H9 (cell line): ENCODE measurements around the gene RNU6-9. TPM values are rescaled to one million over a fixed set of nuclear protein-coding genes. Genes with fewer than 3 reads are reported as not detected.
A peak's percentile ranks its signal among the peaks of the same experiment; 100 is the strongest.

Experiments used
- DNase-seq: peaks from one replicate; pipeline ENCODE4 v3.0.0-alpha.2; 2017
- H2AFZ ChIP-seq: one replicate; pipeline ENCODE4 v1.6.1; 2013; ENCODE audit warnings: mild to moderate bottlenecking, low read length, control low read depth, moderate library complexity
- H2AK5ac ChIP-seq: 2 replicates; pipeline ENCODE4 v1.6.1; 2013; ENCODE audit warnings: low read length, control low read depth, mixed read lengths; ENCODE audit not compliant: insufficient read length
- H2BK120ac ChIP-seq: one replicate; pipeline ENCODE4 v1.6.1; 2013; ENCODE audit warnings: low read depth, mild to moderate bottlenecking, low read length, control low read depth, inconsistent platforms; ENCODE audit not compliant: poor library complexity, severe bottlenecking
- H2BK12ac ChIP-seq: 2 replicates; pipeline ENCODE4 v1.6.1; 2013; ENCODE audit warnings: low read length, control low read depth, mixed read lengths, low read depth; ENCODE audit not compliant: insufficient read length
- H2BK15ac ChIP-seq: 2 replicates; pipeline ENCODE4 v1.6.1; 2013; ENCODE audit warnings: low read depth, low read length, control low read depth
- H2BK20ac ChIP-seq: one replicate; pipeline ENCODE4 v1.6.1; 2013; ENCODE audit warnings: low read depth, mild to moderate bottlenecking, low read length, control low read depth, inconsistent platforms; ENCODE audit not compliant: poor library complexity, severe bottlenecking
- H2BK5ac ChIP-seq: 2 replicates; pipeline ENCODE4 v1.6.1; 2013; ENCODE audit warnings: low read length, control low read depth, mixed read lengths; ENCODE audit not compliant: insufficient read length
- H3K14ac ChIP-seq: 2 replicates; pipeline ENCODE4 v1.6.1; 2013; ENCODE audit warnings: low read length, control low read depth; ENCODE audit not compliant: insufficient read depth
- H3K18ac ChIP-seq: 2 replicates; pipeline ENCODE4 v1.6.1; 2013; ENCODE audit warnings: low read depth, mild to moderate bottlenecking, mixed read lengths, low read length, control low read depth; ENCODE audit not compliant: insufficient read length
- H3K23ac ChIP-seq: 2 replicates; pipeline ENCODE4 v1.6.1; 2013; ENCODE audit warnings: low read length, control low read depth, mixed read lengths, low read depth; ENCODE audit not compliant: insufficient read length
- H3K23me2 ChIP-seq: 2 replicates; pipeline ENCODE4 v1.6.1; 2013; ENCODE audit warnings: low read depth, mild to moderate bottlenecking, mixed read lengths, low read length, control low read depth; ENCODE audit not compliant: insufficient read length, poor library complexity, severe bottlenecking
- H3K27ac ChIP-seq: 2 replicates; pipeline ENCODE4 v1.5.1; 2013; ENCODE audit warnings: low read length, control low read depth, mixed read lengths, low read depth; ENCODE audit not compliant: insufficient read length
- H3K27me3 ChIP-seq: 2 replicates; pipeline ENCODE4 v1.6.1; 2013; ENCODE audit warnings: low read length, control low read depth, inconsistent platforms; ENCODE audit not compliant: insufficient read depth
- H3K4ac ChIP-seq: 2 replicates; pipeline ENCODE4 v1.6.1; 2013; ENCODE audit warnings: low read depth, mild to moderate bottlenecking, control low read depth, inconsistent platforms, low read length, moderate library complexity
- H3K4me1 ChIP-seq: 2 replicates; pipeline ENCODE4 v1.6.1; 2013; ENCODE audit warnings: low read length, control low read depth, inconsistent platforms; ENCODE audit not compliant: insufficient read depth
- H3K4me2 ChIP-seq: 2 replicates; pipeline ENCODE4 v1.6.1; 2013; ENCODE audit warnings: low read length, control low read depth, mixed read lengths; ENCODE audit not compliant: insufficient read length, insufficient read depth
- H3K56ac ChIP-seq: 2 replicates; pipeline ENCODE4 v1.6.1; 2013; ENCODE audit warnings: low read depth, mild to moderate bottlenecking, mixed read lengths, low read length, control low read depth; ENCODE audit not compliant: insufficient read length
- H3K79me1 ChIP-seq: 2 replicates; pipeline ENCODE4 v1.6.1; 2013; ENCODE audit warnings: low read depth, mild to moderate bottlenecking, moderate library complexity, low read length, control low read depth, inconsistent platforms; ENCODE audit not compliant: insufficient read depth, poor library complexity, severe bottlenecking
- H3K79me2 ChIP-seq: 2 replicates; pipeline ENCODE4 v1.6.1; 2013; ENCODE audit warnings: low read length, control low read depth, inconsistent platforms; ENCODE audit not compliant: insufficient read depth
- H3K9ac ChIP-seq: 2 replicates; pipeline ENCODE4 v1.6.1; 2013; ENCODE audit warnings: low read length, control low read depth, mixed read lengths; ENCODE audit not compliant: insufficient read length; ENCODE audit errors: extremely low read depth
- H3K9me3 ChIP-seq: one replicate; pipeline ENCODE4 v1.6.1; 2013; ENCODE audit warnings: low read depth, low read length, inconsistent platforms; ENCODE audit not compliant: control insufficient read depth
- H3T11ph ChIP-seq: one replicate; pipeline ENCODE4 v1.6.1; 2013; ENCODE audit warnings: mild to moderate bottlenecking, low read length, control low read depth, inconsistent platforms
- H4K20me1 ChIP-seq: one replicate; pipeline ENCODE4 v1.6.1; 2013; ENCODE audit not compliant: control insufficient read depth, insufficient read length, insufficient read depth
- H4K5ac ChIP-seq: 2 replicates; pipeline ENCODE4 v1.6.1; 2013; ENCODE audit warnings: low read depth, mild to moderate bottlenecking, mixed read lengths, low read length, control low read depth; ENCODE audit not compliant: insufficient read length
- H4K8ac ChIP-seq: replicated peaks from 2 replicates; pipeline ENCODE4 v1.6.1; 2013; ENCODE audit warnings: low read length, control low read depth, mixed read lengths, low read depth; ENCODE audit not compliant: insufficient read length
- H4K91ac ChIP-seq: 2 replicates; pipeline ENCODE4 v1.6.1; 2013; ENCODE audit warnings: low read depth, mild to moderate bottlenecking, moderate library complexity, mixed read lengths, low read length, control low read depth; ENCODE audit not compliant: insufficient read length
- H3K27ac Mint-ChIP-seq, 3 experiments: 2 replicates in 2 of 3; 3 replicates in 1 of 3; pipeline ENCODE4 v1.8.0; 2020 to 2021; ENCODE audit warnings: mixed read lengths in 3 of 3, mild to moderate bottlenecking in 1 of 3, moderate library complexity in 1 of 3
- H3K27me3 Mint-ChIP-seq: 2 replicates; pipeline ENCODE4 v1.8.0; 2021; ENCODE audit warnings: low read depth, mild to moderate bottlenecking, moderate library complexity, mixed read lengths
- H3K36me3 Mint-ChIP-seq, 3 experiments: 2 replicates in 2 of 3; 3 replicates in 1 of 3; pipeline ENCODE4 v1.8.0; 2020 to 2021; ENCODE audit warnings: low read depth in 3 of 3, mixed read lengths in 3 of 3; ENCODE audit not compliant: insufficient read depth in 1 of 3
- H3K4me1 Mint-ChIP-seq, 2 experiments: 2 replicates each; pipeline ENCODE4 v1.8.0; 2020; ENCODE audit warnings: mixed read lengths in 2 of 2
- H3K4me3 Mint-ChIP-seq, 2 experiments: 2 replicates in 1 of 2; 3 replicates in 1 of 2; pipeline ENCODE4 v1.8.0; 2020 to 2021; ENCODE audit warnings: mild to moderate bottlenecking in 2 of 2, mixed read lengths in 2 of 2, moderate library complexity in 1 of 2
- H3K9me3 Mint-ChIP-seq, 2 experiments: 2 replicates in 1 of 2; 3 replicates in 1 of 2; pipeline ENCODE4 v1.8.0; 2020; ENCODE audit warnings: mild to moderate bottlenecking in 2 of 2, mixed read lengths in 2 of 2, moderate library complexity in 1 of 2
- CTCF ChIP-seq: fragments of 200-600 bp; sonication (generic); conservative IDR thresholded peaks from 3 replicates; pipeline ENCODE4 v1.8.0; 2021; ENCODE audit warnings: antibody characterized with exemption, mild to moderate bottlenecking
- WGBS: extraction: QIAGEN DNeasy Blood & Tissue Kit; methylation state at CpG from one replicate; pipeline ENCODE4 v1.1.7; 2013; ENCODE audit warnings: missing lambda C conversion rate, low lambda C conversion rate, mixed read lengths; ENCODE audit not compliant: insufficient read length; ENCODE audit errors: extremely low coverage; 5-methylcytosine and 5-hydroxymethylcytosine counted together
- total RNA-seq: library from RNA; stranded (reverse); gene quantifications from 2 replicates; pipeline ENCODE4 v1.2.1, GENCODE V29; 2021

Gene RNU6-9
- total RNA-seq, 1 experiment from 2014 or later: not detected

DNA sequence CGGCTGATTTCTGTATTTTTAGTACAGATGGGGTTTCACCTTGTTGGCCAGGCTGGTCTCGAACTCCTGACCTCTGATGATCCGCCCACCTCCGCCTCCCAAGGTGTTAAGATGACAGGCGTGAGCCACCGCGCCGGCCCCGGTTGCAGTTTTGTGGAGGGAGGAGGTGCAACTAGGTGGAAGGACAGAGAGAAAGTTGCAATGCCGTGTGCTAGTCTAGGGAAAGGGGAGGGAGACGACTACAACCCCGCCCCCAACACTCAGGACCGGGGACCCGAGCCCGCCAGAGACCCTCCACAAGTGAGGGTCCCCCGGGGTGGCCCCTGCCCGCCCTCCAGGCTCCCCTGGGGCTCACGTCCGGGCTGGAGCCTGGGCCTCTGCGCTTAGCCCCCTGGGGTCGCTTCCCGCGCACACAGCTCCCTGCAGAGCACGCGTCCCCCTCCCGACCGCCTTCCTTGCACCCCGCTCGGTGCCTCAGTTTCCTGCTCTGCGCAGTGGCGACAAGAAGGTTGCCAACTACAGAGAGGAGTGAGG lies 31.3 kb downstream of the RNU6-9 start:
- Histone ChIP-seq H4K5ac (no peak overlapping the region), H2BK15ac (no peak overlapping the region), H3K23me2 (peaks cover 3% of the 10 kb centered on the region), H4K20me1 (no peaks in the 10 kb centered on the region), H4K91ac (no peak overlapping the region), H3K27ac (no peak overlapping the region), H3K14ac (0 out of 2 replicates have a peak overlapping the region, but pooled peaks have one; percentile 42), H4K8ac (no peak overlapping the region), H3K9ac (no peak overlapping the region), H2BK20ac (no peak overlapping the region), H2AFZ (no peak overlapping the region), H2BK120ac (no peak overlapping the region), H3K27me3 (peaks cover 12% of the 10 kb centered on the region; the same call in 1 of the 2 replicates), H2AK5ac (no peak overlapping the region), H3K4me1 (no peaks in the 10 kb centered on the region), H3T11ph (no peak overlapping the region), H3K9me3 (no peaks in the 10 kb centered on the region), H2BK5ac (no peak overlapping the region), H3K79me1 (no peaks in the 10 kb centered on the region), H3K18ac (no peak overlapping the region), H3K79me2 (no peaks in the 10 kb centered on the region; the same call in 1 of the 2 replicates), H3K56ac (no peak overlapping the region), H3K4ac (no peak overlapping the region), H3K4me2 (peak overlapping the region; percentile 67), H2BK12ac (no peak overlapping the region), H3K23ac (no peak overlapping the region)
- TF ChIP-seq CTCF: no peak
- DNase-seq: no peak
- peaks cover 5 to 18% of the 10 kb centered on the region in 2 experiments for H3K4me1 Mint-ChIP-seq
- WGBS: no CpG with 5 or more reads among the region's 31 CpGs
- peaks cover 2 to 6% (median 4%) of the 10 kb centered on the region in 3 experiments; a peak in 4 of 7 replicates for H3K36me3 Mint-ChIP-seq
- no peak overlapping the region for H3K27ac Mint-ChIP-seq
- peak overlapping the region; percentile 67 to 81 for H3K4me3 Mint-ChIP-seq
- peaks cover 30% of the 10 kb centered on the region for H3K27me3 Mint-ChIP-seq
- no peaks in the 10 kb centered on the region; a peak in 1 of 5 replicates for H3K9me3 Mint-ChIP-seq
